ENCODE data around the gene DMKN. TPM values are rescaled to one million over a fixed set of nuclear protein-coding genes. Genes with fewer than 3 reads are reported as not detected.

The DMKN gene
- total RNA-seq, 2 donors from 2014 or later, result 50.9 to 80.5 TPM

DNA sequence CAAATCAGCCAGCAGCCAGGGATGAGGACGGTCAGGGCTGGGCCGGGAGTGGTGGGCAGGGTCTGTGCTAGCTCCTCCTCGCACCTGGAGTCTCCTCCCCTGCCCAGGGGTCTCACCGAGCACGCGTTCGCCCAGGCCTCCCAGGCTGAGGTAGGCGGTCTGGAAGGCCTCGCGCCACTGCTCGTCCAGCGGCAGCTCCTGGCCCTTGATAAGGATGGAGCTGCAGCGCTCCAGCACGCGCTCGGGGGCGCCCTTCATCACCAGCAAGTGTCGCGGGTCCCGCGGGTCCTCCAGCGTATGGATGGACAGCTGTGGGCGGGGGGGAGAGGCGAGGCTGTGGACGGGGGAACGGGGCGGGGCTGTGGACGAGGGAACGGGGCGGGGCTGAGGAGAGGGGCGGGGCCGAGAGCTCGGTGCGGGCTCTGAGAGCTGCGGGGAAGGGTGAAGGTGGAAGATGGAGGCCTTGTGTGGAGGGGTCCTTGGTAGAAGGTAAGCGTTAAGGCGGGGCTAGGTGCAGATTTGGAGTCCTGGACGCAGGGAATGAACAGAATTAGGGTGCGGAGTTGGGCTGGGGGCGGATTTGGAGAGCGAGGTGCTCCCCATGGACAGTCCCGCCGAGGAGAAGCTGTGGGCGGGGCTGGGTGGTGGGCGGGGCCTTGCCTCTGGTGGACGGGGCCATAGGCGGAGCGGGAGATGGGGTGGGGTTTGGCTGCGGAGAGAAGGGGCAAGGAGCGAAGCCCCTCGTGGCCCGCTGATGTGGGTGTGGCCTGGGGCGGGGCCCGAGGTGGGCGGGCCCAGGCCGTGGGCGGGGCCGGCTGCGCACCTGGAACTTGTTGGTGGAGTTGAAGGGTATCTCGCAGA, 44.3 kb upstream of the DMKN start:
- DNase-seq (ENCODE audit: low spot score), result peak; percentile 42
- H3K4me3 ChIP-seq, result peak overlapping the region in 1 of 2 donors; percentile 24

GRCh38 chr19:35556846-35557538, 43.5 kb upstream of the DMKN start:
- DNase-seq (ENCODE audit: low spot score), result no peak

More for the DNA sequence above, 44.3 kb upstream of the DMKN start:
- Histone ChIP-seq H3K9me3 (no peaks in the 10 kb centered on the region), H3K27me3 (replicated peaks; ENCODE audit: insufficient read depth) (peaks cover 4% of the 10 kb centered on the region), H3K27ac (no peak overlapping the region), H3K36me3 (no peaks in the 10 kb centered on the region), H3K4me1 (replicated peaks) (no peaks in the 10 kb centered on the region)
- WGBS, result 4% methylated on average over 49 of the region's 60 CpGs
- intact Hi-C loops (cut with DNase I), result no loop called here
- no peak for TF ChIP-seq POLR2AphosphoS5 (IDR thresholded peaks at IDR 0.05)
- TF ChIP-seq POLR2A (IDR thresholded peaks at IDR 0.05), result no peak
- no peak for TF ChIP-seq CTCF (IDR thresholded peaks at IDR 0.05)

GRCh38 chr19:35556025-35556590, 42.7 kb upstream of the DMKN start:
- no peaks in the 10 kb centered on the region for H3K9me3 ChIP-seq
- DNase-seq (ENCODE audit: low spot score), result no peak
- peaks cover 4% of the 10 kb centered on the region for H3K27me3 ChIP-seq (replicated peaks; ENCODE audit: insufficient read depth)
- WGBS, result 84% methylated on average over 9 of the region's 9 CpGs
- no peak overlapping the region for H3K4me3 ChIP-seq
- TF ChIP-seq POLR2A (IDR thresholded peaks at IDR 0.05) (no peak), CTCF (IDR thresholded peaks at IDR 0.05) (no peak), POLR2AphosphoS5 (IDR thresholded peaks at IDR 0.05) (no peak)
- no peaks in the 10 kb centered on the region for H3K4me1 ChIP-seq (replicated peaks)
- H3K36me3 ChIP-seq, result no peaks in the 10 kb centered on the region
- intact Hi-C loops (cut with DNase I), result no loop called here
- H3K27ac ChIP-seq, result no peak overlapping the region

More at GRCh38 chr19:35556846-35557538, 43.5 kb upstream of the DMKN start:
- no peaks in the 10 kb centered on the region for H3K36me3 ChIP-seq
- 87% methylated on average over 16 of the region's 16 CpGs for WGBS
- TF ChIP-seq CTCF (IDR thresholded peaks at IDR 0.05) (no peak), POLR2A (IDR thresholded peaks at IDR 0.05) (no peak), POLR2AphosphoS5 (IDR thresholded peaks at IDR 0.05) (no peak)
- H3K9me3 ChIP-seq, result no peaks in the 10 kb centered on the region
- no peak overlapping the region for H3K4me3 ChIP-seq
- H3K4me1 ChIP-seq (replicated peaks), result no peaks in the 10 kb centered on the region
- intact Hi-C loops (cut with DNase I), result no loop called here
- H3K27me3 ChIP-seq (replicated peaks; ENCODE audit: insufficient read depth), result peaks cover 4% of the 10 kb centered on the region
- no peak overlapping the region for H3K27ac ChIP-seq

DNA sequence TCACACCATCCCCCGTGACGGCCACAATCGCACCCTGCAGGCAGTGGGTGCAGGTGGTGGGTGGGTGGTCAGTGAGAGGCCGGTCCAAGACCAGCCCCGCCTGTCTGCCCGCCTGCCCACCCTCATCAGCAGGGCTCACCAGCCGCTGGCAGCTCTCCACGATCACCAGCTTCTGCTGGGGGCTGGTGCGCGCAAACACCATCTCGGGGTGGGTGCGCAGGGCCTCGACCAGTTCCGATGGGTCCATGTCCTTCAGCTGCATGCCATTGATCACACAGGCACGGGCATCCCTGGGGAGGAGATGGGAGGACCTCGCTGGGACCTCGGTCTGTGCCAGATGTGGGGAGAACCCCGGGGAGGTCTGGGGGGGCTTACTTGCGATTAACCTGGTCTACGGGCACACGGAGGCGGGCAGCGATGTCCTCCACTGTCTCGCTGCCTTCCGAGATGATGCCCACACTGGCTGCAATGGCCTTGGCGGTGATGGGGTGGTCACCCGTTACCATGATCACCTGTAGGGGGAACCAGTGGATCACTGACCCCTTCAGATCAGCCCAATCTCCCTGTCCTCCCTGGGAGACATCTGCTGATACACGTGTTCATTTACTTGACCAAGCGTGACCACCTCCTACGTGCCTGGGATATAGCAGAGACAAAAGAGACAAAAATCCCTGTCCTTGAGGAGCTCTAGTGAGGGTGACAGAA, 42.0 kb upstream of the DMKN start:
- intact Hi-C loops (cut with DNase I), result no loop called here
- no peak for TF ChIP-seq POLR2A (IDR thresholded peaks at IDR 0.05)
- no peak for TF ChIP-seq POLR2AphosphoS5 (IDR thresholded peaks at IDR 0.05)
- TF ChIP-seq CTCF (IDR thresholded peaks at IDR 0.05), result no peak
- H3K27me3 ChIP-seq (replicated peaks; ENCODE audit: insufficient read depth), result peaks cover 4% of the 10 kb centered on the region
- H3K9me3 ChIP-seq, result no peaks in the 10 kb centered on the region
- 72% methylated on average over 30 of the region's 30 CpGs for WGBS
- H3K4me1 ChIP-seq (replicated peaks), result no peaks in the 10 kb centered on the region
- no peak for DNase-seq (ENCODE audit: low spot score)
- H3K4me3 ChIP-seq, result no peak overlapping the region
- H3K36me3 ChIP-seq, result no peaks in the 10 kb centered on the region
- no peak overlapping the region for H3K27ac ChIP-seq
